DLD1 (cell line): ENCODE measurements around the gene ZNF653.

Source experiments
- in situ Hi-C: cut with HindIII; loops from 2 replicates; pipeline ENCODE4 v1.10.0; 2017; ENCODE audit warnings: low sequenced_read_pairs

Gene ZNF653, protein sequence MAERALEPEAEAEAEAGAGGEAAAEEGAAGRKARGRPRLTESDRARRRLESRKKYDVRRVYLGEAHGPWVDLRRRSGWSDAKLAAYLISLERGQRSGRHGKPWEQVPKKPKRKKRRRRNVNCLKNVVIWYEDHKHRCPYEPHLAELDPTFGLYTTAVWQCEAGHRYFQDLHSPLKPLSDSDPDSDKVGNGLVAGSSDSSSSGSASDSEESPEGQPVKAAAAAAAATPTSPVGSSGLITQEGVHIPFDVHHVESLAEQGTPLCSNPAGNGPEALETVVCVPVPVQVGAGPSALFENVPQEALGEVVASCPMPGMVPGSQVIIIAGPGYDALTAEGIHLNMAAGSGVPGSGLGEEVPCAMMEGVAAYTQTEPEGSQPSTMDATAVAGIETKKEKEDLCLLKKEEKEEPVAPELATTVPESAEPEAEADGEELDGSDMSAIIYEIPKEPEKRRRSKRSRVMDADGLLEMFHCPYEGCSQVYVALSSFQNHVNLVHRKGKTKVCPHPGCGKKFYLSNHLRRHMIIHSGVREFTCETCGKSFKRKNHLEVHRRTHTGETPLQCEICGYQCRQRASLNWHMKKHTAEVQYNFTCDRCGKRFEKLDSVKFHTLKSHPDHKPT

DNA sequence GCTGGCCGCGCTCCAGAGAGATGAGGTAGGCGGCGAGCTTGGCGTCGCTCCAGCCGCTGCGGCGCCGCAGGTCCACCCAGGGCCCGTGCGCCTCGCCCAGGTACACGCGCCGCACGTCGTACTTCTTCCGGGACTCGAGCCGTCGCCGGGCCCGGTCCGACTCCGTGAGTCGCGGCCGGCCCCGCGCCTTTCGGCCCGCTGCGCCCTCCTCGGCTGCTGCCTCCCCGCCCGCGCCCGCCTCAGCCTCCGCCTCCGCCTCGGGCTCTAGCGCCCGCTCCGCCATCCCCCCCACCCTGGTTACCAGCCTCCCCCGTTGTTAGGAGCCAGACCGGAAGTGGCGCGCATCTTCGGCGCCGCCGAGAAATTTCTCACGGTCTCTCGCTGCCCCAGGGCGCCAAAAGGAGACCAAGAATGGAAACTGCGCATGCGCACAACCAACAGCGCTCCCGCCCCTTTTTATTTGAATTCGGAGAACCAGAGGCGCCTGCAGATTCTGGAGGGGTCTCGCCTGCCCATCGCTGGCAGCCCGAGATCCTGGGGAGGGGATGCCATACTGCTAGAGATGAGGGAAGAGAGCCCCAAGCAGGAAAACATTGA, at the start of gene ZNF653:
ZNF653 (minus strand) TSS at position 336 of the 597 bp plus-strand sequence; CDS start at position 283, 53 bp downstream.
- in situ Hi-C loops: no loop called here

DNA sequence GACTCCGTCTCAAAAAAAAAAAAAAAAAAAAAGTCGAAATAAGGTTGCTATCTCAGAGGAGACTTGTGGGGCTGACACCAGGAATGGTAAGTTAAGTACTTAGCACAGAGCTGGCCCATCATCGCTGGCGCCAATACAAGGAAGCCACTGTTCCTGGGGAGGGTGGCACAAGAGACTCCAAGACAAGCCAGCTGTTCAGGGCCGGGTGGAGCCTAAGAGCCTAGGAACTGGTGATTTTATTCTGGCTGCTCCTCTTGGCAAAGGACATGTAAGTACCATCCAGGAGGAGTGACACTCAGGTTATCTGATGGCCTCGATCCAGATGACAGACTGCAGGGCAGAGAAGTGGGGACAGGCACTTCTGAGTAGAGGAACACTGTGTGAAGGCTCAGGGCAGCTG, 49.6 kb upstream of the ZNF653 start:
- in situ Hi-C loops: no loop called here

DNA sequence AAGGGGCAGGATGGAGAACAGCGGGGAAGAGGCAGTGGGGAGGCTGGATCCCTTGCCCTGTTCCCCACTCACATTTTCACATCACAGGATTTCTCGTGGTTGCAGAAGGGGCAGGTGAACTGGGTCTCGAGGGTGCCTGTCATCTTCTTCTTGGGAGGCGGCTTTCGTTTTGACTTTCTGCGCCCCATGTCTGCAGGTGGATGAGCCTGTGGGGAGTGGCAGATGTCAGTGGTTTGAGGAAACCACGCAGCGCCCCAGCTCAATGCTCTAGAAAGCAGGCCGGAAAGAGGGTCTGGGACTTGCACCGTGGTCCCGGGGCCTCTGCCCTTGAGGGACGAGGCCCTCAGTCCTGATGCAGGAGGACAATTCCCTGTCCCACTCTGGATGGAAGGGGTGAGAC, 48.5 kb upstream of the ZNF653 start:
- in situ Hi-C loops: no loop called here

DNA sequence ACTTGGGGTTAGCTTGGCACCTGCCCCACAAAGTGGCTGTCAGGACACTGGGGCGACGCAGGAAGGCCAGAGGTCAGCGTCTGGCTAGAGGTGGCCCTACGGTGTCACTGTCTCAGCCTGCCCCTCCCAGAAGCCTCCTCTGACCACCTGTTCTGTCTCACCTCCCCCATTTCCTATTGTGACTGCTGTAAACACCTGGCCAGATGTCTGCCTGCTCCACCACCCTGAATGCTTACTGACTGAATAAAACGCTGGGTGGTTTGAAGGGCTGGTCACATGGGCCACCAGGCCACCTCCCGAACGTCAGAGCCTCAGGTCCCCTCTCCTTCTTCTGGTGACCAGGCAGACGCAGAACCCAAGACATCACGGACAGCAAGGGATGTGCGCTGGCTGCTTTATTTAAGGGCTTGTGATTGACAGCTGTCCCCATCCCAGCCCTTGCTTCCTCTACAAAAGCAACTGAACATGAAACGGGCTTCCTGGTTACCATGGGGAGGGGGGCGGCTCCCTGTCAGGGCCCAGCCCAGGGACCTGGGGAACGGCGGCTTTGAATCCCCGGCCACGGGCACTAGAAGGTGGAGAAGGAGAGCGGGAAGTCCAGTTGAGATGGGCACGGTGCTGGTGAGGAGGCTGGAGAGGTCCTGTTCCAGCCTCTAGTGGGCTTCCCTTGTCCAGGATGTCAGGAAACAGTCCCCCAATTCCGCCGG, 47.2 kb upstream of the ZNF653 start:
- in situ Hi-C loops: no loop called here

DNA sequence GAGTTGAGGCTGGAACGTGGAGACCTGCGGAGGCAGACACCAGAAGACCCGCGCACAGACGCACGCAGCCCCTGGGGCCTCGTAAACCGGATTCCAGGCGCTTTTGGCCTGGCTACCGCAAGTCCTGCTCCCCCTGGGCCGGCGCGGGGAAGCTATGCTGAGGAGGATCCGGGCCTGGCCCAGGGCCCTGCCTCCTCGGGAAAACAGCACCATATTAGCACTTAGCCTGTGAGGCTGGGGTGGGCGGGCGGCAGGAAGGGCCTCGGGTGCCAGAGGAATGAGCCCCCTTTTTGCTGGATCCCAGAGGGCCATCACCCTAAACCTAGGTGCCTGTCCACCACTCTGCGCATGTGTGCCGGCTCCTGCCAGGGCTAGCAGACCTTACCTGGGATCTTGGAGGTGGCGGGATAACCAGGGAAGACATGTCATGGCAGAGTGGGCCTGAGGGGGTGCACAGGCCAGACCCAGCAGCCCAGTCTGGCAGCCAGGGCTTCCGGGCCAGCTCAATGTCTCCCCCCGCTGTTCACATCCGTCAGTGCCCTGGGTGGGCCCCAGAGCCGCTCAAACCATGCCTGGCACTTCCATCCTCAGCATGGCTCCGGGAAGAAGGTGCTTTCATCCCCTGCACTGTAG, 46.1 kb upstream of the ZNF653 start:
- in situ Hi-C loops: no loop called here

DNA sequence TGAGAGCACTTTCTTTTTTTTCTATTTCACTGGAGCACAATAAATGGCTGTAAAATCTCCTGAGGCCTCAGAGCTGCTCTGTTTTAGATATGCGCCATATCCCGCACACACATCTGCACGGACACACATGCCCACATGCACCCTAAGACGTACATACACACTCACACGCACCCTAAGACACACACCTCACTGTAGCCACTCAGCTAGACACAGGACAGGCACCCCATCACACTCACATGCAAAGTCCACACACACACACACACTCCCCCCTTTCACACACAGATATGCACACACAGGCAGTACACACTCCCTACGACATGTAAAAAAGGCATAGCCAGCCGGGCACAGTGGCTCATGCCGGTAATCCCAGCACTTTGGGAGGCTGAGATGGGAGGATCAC, 44.6 kb upstream of the ZNF653 start:
- in situ Hi-C loops: no loop called here

DNA sequence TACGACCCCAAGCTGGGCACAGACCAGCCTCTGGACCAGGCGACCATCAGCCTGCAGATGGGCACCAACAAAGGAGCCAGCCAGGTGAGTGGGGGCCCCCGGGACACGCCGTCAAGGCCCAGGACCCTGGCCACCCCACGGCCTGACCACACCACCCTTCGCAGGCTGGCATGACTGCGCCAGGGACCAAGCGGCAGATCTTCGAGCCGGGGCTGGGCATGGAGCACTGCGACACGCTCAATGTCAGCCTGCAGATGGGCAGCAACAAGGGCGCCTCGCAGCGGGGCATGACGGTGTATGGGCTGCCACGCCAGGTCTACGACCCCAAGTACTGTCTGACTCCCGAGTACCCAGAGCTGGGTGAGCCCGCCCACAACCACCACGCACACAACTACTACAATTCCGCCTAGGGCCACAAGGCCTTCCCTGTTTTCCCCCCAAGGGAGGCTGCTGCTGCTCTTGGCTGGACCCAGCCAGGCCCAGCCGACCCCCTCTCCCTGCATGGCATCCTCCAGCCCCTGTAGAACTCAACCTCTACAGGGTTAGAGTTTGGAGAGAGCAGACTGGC, 43.8 kb upstream of the ZNF653 start:
- in situ Hi-C loops: no loop called here

DNA sequence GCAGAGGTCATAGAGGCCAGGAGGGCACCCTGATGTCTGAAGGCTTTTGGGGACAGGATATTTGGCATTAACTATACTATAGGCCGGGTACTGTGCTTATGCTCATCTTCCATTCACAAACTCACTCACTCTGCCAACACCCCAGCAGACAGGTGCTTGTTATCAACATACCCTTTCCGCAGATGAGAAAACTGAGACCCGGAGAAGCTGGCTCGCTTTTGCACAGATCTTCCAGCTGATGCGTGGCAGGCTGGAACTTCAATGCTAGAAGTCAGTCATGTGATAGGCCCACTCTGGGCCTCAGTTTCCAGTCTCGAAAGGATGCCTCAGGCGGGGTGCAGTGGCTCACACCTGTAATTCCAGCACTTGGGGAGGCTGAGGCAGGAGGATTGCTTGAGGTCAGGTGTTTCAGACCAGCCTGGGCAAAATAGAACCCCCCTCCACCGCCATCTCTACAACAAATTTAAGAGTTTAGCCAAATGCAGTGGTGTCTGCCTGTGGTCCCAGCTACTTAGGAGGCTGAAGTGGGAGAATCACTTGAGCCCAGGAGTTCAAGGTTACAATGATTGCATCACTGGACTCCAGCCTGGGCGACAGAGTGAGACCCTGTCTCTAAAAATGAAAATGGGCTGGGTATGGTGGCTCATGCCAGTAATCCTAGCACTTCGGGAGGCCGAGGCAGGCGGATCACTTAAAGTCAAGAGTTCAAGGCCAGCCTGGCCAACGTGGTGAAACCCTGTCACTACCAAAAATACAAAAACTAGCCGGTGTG, 42.5 kb upstream of the ZNF653 start:
- in situ Hi-C loops: no loop called here

DNA sequence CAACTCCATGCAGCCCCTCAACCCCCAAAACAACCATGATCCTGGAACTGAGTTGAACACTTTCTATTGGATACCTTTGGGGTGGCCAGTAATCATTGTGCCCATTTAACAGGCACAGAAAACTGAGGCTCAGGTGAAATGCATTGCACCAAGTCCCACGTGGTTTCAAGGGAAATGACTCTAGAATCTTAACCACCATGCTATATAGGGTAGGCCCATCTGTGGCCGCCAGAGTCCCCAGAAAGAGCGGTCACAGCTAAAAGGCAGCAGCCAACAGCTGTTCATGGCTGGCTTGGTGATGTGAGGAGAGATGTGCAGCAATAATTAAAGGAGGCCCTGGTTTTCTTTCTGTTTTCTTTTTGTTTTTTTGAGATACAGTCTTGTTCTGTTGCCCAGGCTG, 35.6 kb upstream of the ZNF653 start:
- in situ Hi-C loops: no loop called here

DNA sequence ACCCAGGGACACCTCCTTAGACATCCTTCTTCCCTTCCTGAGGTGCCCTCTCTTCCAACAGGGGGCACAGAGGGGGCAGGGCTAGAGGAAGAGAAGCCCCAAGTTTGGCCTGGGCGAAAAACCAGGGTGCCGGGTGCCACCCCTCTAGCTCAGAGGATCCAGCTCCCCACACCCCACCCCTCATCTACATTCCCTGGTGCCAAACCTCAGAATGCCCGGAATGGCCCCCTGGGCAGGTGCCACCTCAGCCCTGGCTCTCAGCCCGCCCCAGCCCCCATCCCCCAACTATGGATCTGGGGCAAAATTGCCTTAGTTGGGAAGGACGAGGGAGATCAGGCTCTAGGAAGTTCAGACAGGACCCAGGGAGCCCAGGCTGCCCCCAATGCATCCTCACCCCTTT, 35.0 kb upstream of the ZNF653 start:
- in situ Hi-C loops: no loop called here

DNA sequence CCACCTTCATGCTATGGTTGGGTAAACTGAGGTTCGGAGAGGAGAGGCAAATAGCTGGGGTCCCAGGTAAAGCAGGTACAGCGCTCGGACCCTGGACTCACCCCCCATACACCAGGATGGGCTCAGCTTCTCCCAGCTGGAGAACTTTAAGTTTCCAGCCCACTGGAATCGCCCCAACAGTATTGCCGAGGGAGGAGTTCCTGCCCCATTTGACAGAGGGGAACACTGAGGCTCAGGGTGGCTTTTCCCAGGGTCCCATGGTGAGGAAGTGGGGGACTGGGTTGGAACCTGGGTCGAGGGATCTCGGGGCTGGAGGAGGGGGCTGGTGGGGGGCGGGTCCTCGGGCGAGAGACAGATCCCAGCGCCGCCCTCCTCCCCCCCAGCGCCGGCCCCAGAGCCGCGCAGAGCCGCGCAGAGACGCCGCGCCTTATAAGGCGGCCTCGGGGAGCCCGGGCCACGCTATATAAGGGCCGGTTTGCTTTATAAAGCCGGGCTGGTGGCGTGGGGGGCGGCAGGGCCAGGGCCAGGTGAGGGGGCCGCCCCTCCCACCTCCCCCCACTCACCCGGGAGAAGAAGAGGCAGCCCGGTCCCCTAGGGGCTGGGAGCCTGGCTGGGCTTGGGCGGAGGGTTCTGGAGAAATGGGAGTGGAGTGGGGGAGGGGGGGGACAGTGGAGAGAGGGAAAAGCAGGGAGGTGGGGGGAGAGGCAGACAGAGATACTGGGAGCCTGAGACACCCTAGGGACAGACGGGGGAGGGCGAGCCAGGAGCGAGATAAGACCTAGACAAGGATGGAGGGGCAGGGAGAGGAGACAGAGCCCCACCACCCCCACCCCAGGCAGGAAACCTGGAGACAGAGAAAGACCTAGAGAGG, 34.1 kb upstream of the ZNF653 start:
- in situ Hi-C loops: no loop called here

DNA sequence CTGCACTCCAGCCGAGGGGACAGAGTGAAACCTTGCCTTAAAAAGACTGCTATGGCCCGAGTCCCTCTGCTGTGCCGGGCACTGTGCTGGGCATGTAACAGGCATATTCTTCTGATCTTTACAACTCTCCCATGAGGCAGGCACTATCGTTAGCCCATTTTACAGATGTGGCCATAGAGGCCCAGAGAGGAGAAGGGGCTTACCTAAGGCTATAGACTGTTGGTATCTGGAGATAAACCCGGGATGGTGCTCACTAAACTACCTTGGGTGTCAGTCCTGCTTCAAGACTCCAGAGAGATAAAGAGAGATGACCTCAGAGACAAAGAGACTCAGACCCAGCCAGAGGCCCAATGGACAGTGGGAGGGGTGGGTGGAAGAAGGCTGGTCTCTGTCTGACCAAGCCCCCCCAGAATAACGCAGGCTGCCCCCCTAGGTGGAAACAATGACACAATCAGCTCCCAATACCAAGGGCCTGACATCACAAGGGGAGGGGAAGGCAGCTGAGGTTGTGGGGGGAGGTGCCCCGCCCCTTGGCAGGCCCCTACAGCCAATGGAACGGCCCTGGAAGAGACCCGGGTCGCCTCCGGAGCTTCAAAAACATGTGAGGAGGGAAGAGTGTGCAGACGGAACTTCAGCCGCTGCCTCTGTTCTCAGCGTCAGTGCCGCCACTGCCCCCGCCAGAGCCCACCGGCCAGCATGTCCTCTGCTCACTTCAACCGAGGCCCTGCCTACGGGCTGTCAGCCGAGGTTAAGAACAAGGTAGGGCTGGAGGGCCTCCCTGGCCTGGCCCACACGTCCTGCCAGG, 32.8 kb upstream of the ZNF653 start, which contains the start of gene CNN1:
CNN1 (plus strand) TSS at position 620 of the 805 bp plus-strand sequence; CDS start at position 697, 77 bp downstream.
- in situ Hi-C loops: no loop called here

DNA sequence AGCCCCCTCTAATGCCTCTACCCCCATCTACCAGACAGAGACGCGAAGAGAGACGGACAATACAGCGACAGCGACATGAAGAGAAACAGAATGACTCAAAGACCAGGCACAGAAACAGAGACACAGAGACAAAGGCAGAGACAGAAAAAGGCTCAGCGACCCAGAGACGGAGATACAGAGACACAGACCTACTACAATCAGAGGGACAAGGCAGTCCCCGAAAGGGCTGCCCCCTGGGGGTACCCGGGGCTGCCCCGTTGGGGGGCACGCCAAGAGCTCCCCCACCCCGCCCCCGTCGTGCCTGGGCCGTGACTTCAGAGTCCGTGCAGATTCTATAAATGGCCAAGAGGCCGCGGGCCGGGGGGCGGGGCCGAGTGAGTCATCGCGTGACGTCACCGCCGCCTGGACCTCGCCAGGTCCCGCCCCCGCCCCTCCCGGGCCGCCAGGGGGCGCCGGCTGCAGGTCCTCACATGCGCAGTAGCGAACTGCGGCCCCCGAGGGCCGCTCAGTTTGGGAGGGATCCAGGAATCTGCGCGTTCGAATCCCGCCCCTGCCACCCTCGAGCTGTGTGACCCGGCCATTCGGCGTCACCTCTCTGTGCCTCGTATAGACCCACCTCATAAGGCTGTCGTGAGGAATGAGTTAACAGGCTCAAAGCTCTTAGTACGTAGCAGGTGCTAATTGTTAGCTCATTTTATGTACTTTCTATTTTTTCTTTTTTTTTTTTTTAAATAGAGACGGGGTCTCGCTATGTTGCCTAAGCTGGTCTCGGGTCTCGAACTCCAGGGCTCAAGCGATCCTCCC, 30.4 kb upstream of the ZNF653 start:
- in situ Hi-C loops: no loop called here

DNA sequence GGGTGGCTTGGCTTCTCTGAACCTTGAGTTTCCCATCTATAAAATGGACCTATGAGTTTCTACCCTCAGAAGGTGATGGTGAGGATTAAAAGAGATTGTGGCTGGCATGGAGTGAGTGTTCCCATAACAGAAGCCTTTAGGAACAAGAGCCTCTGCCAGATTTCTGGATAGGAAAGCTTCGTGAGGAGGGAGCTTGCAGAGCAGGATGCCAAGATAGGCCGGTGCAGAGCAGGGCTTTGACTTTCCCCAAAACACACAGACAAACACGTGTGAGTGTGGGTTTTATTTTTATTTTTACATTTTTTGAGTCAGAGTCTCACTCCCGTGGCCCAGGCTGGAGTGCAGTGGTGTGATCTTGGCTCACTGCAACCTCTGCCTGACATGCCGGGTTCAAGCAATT, 29.3 kb upstream of the ZNF653 start:
- in situ Hi-C loops: no loop called here

DNA sequence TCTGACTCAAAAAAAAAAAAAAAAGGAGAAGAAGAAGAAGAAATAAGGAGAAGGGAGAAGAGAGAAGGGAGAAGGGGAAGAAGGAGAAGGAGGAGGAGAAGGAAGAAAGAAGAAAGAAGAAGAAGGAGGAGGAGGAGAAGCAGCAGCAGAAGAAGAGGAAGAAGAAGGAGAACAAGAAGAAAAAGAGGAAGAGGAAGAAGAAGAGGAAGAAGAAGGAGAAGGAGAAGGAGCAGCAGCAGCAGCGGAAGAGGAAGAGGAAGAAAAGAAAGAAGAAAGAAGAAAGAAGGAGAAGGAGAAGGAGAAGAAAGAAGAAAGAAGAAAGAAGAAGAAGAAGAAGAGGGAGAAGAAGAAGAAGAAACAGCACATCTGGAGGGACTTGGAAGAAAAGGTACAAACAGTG, 28.9 kb upstream of the ZNF653 start:
- in situ Hi-C loops: no loop called here

DNA sequence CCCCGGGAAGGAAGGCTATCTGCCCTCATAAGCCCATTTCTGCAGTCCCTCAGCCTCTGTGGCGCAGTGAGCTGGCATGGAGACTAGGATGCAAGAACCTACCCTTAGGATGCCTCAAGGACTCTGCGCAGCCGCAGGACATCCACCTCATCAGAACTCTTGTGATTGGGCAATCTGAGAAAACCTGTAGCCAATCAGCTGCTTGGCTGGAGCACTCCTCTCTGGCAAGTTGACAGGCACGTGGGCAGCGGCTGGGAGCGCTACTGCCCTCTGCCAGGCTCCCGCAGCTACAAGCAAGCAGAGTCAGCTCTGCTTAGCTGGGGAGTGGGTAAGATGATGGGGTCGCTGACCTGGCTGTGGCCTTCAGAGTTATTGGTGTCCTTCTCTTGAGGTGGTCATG, 24.8 kb upstream of the ZNF653 start:
- in situ Hi-C loops: no loop called here
